Kidney capillary endothelial cell (primary cell): Measurements from ENCODE around the gene PTPRN2.
A peak's percentile ranks its signal among the peaks of the same experiment; 100 is the strongest.
"Not testable (repeated sequence)": the region's sequence is repeated elsewhere in the genome, so short reads cannot be mapped to it uniquely, and the experiment has no call there.

Experiments
- DNase-seq: peaks from one replicate; pipeline ENCODE4 v3.0.0-alpha.2; 2018; ENCODE audit warnings: low spot score

Gene PTPRN2

DNA sequence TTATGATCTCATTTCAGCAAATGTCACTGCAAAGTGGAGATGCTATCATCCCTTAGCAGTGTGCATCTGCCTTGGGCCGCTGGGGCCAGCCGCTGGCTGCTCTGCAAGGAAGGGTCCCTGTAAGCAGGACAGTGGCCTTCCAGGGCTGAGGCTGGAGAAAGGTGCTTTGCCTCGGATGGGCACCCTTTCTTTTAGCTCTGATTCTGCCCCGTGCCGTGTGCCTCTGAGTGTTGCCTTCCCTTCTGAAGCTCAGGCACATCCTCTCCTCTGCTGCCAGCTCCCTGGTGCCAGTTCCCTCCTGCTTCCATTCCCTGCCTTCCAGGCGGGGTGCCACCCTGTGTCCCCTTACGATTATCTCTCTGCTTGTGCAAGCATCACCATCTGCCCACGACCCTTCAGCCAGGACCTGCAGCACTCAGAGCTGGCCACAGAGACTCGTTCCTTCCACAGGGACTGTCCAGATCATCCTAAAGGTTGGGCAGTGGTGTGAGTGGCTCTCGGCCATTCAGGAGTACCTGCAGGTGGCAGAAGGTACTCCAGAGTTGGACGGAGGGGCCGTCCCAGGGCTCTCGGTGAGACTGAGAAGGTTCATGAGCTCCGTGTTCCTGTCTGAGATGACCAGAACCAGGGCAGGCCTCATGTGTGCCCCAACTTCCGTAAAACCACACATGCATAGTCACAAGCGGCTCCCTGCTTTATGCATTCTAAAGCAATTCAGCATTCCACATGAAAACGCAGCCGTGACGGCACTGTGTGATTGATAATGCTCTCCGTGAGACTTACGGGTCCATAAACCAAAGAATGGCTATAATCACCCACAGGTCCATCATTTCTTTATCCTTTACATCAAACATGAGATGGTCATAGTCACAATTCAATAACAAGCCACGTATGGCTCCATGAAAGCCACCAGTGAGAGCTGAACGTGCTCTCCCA, 879.4 kb downstream of the PTPRN2 start:
- no peak for DNase-seq

DNA sequence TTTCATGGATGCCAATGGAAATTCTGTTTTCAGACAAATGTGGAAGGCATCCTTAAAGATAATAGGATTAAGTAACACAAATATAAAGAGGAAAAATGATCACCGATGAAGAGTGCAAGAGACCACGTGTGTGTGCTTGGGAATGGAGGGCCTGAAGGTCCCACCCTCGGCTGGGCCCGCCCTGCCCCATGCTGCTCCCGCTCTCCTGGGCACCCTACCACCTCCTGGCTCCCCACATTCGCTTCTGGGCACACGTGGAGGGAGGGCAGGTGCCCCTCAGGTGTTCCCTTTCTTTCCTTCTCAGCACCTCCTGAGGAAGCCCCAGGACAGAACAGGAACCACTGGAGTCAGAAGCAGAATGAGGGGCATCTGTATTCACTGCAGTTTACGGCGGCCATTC, 883.3 kb downstream of the PTPRN2 start:
- no peak for DNase-seq

DNA sequence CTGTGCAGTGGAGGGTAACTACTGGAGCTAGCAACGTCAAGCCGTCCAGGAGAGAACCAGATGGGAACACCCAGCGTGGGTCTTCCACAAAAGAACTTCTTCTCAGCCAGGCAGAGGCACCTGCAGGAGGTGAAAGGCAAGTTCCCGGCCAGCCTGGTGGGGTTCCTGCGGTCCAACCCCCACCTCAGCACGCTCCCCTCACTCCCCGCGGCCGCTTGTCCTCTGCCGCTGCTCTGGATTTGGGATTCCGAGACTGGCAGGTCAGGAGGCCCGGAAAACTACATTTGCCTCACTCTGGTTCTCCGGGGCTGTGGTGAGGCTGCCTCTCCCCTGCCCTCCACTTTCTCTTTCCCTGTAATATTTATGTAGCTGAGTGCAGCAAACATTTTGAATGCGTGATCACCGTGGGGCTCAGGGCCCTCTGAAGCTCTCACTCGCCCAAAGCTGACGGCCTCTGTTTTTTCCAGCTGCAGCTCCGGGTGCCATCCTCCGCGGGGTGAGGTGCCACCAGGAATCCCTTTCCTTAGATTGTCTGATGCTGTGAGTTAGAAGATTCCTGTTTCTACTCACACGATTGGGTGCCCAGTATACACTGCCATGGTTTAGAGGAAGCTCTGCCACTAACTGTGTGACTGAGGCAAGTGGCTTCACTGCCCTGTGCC, 884.0 kb downstream of the PTPRN2 start:
- DNase-seq = no peak

- DNase-seq = no peak
These were observed 884.5 kb downstream of the PTPRN2 start for GRCh38 chr7:157703131-157703530.

GRCh38 chr7:157702311-157703023, 885.2 kb downstream of the PTPRN2 start:
- no peak for DNase-seq

DNA sequence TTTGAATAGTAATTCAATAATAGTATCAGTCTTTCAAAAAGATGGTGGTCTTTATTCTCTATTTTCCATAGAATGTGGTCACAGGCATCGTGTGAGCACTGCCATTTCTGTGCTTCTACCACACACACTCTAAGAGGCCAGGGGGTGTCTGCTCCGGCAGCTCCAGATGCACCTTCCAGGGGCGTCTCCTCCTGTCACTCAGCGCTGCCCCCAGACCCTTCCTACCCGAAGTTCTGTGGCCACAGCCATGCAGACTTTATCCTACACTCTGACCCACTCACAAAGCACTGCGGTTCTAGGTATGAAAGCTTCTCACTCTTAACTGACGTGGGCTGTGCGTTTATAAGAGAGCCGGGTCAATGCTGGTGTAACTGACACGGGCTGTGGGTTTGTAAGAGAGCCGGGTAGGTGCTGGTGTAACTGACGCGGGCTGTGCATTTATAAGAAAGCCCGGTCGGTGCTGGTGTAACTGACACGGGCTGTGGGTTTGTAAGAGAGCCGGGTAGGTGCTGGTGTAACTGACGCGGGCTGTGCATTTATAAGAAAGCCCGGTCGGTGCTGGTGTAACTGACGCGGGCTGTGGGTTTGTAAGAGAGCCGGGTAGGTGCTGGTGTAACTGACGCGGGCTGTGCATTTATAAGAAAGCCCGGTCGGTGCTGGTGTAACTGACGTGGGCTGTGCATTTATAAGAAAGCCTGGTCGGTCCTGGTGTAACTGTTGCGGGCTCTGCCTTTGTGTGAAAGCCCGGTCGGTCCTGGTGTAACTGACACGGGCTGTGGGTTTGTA, 886.0 kb downstream of the PTPRN2 start:
- not testable (repeated sequence) for DNase-seq

DNA sequence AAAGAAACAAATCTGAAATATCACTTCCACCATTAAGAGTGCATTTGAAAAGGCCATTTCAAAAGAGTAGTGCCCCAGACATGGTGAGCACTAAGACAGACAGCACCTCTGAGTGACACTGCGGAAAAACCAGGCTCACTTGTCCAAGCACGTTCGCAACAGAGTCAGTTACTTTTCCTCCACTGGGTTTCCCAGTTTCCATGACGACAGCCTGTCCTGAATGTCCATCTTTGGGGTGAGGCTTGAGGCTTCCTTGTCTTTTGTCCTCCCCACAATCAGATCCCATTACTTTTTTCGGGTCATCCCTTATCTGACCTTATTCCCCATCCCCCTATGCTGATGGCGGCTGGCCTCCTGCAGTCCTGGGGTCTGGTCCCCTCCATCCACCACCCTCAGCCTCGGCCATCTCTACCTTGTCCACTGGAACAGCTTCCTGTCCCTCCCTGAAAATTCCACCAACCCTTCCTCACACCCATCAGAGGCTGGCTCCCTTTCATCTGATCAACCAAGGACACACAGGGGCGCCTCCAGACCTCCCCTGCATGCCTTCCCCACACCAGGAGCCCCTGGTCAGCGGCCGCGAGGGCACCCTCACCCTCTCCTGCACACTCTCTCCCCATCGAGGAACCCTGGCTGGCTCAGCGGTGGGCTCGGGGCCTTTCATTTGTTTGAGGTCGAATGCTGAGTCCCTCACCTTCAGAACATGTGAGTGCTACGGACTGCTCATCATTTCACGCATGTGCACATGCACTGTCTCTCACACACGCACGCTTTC, 887.2 kb downstream of the PTPRN2 start:
- DNase-seq = no peak

DNA sequence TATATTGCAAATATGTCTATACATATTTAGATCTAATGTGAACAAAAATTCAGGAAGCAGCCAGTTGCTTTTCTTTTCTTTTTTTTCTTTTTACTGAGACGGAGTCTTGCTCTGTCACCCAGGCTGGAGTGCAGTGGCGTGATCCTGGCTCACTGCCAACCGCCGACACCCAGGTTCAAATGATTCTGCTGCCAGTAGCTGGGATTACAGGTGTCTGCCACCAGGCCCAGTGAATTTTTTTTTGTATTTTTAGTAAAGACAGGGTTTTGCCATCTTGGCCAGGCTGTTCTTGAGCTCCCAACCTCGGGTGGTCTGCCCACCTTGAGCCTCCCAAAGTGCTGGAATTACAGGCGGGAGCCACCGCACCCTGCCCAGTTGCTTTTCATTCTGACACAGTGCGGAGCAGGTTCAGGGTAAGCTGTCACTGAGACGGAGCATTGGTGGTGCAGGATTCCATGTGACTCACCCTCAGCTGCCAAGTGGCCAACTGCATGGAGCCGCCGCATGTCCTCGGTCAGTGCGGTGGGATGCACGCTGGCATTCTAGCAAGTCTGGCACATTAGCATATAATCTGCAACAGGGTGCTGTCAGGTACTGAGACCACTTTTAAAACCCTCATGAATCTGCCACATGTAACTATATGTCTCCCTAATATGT, 888.1 kb downstream of the PTPRN2 start:
- DNase-seq = no peak

GRCh38 chr7:157697287-157697686, 890.3 kb downstream of the PTPRN2 start:
- DNase-seq = not testable (repeated sequence)

- DNase-seq = not testable (repeated sequence)
These were observed 892.0 kb downstream of the PTPRN2 start for GRCh38 chr7:157695609-157696008.

- no peak for DNase-seq
These were observed 893.3 kb downstream of the PTPRN2 start for GRCh38 chr7:157694376-157694665.

GRCh38 chr7:157693521-157694375, 893.9 kb downstream of the PTPRN2 start:
- no peak for DNase-seq

GRCh38 chr7:157693071-157693520, 894.5 kb downstream of the PTPRN2 start:
- DNase-seq = no peak

GRCh38 chr7:157692460-157693011, 895.1 kb downstream of the PTPRN2 start:
- no peak for DNase-seq

GRCh38 chr7:157691586-157692459, 895.8 kb downstream of the PTPRN2 start:
- DNase-seq = no peak

- peak; percentile 63 for DNase-seq
These were observed 896.6 kb downstream of the PTPRN2 start for GRCh38 chr7:157690833-157691585.

- no peak for DNase-seq
These were observed 897.4 kb downstream of the PTPRN2 start for GRCh38 chr7:157690058-157690832.
